GM03348 (cell line): ENCODE data around the gene PFDN4.

Experiments used
- DNase-seq: peaks from one replicate; pipeline ENCODE4 v3.0.0; 2012; ENCODE audit warnings: low spot score

The PFDN4 gene

GRCh38 chr20:54207743-54208547, at the start of gene PFDN4:
PFDN4 (plus strand) TSS chr20:54208087; CDS start chr20:54208101, 14 bp downstream.
- DNase-seq: peak; percentile 96

- no peak for DNase-seq
These were observed 49.7 kb upstream of the PFDN4 start for GRCh38 chr20:54158226-54158625.

- no peak for DNase-seq
These were observed 49.0 kb upstream of the PFDN4 start for GRCh38 chr20:54158856-54159418.

- no peak for DNase-seq
These were observed 47.6 kb upstream of the PFDN4 start for GRCh38 chr20:54160065-54161007.

- no peak for DNase-seq
These were observed 46.7 kb upstream of the PFDN4 start for GRCh38 chr20:54161008-54161820.

GRCh38 chr20:54161821-54162149, 46.1 kb upstream of the PFDN4 start:
- no peak for DNase-seq

- DNase-seq: no peak
These were observed 45.4 kb upstream of the PFDN4 start for GRCh38 chr20:54162378-54163009.

GRCh38 chr20:54163402-54163801, 44.5 kb upstream of the PFDN4 start:
- no peak for DNase-seq

GRCh38 chr20:54165014-54165413, 42.9 kb upstream of the PFDN4 start:
- no peak for DNase-seq

- no peak for DNase-seq
These were observed 42.1 kb upstream of the PFDN4 start for GRCh38 chr20:54165803-54166202.

GRCh38 chr20:54166987-54167662, 40.8 kb upstream of the PFDN4 start:
- DNase-seq: no peak

GRCh38 chr20:54167909-54168872, 39.7 kb upstream of the PFDN4 start:
- no peak for DNase-seq

- no peak for DNase-seq
These were observed 38.7 kb upstream of the PFDN4 start for GRCh38 chr20:54168961-54169862.

GRCh38 chr20:54170026-54170471, 37.8 kb upstream of the PFDN4 start:
- no peak for DNase-seq

- DNase-seq: no peak
These were observed 36.9 kb upstream of the PFDN4 start for GRCh38 chr20:54170963-54171362.

GRCh38 chr20:54172532-54172855, 35.4 kb upstream of the PFDN4 start:
- no peak for DNase-seq

- DNase-seq: peak; percentile 9
These were observed 34.8 kb upstream of the PFDN4 start for GRCh38 chr20:54172856-54173652.
